DOHH2 (cell line): ENCODE measurements around the gene GPC1.

Experiments used
- H3F3A ChIP-seq: fragments of 200-600 bp; sonication (generic), shearing (Covaris generic); 2 replicates; pipeline ENCODE4 v1.6.0; 2016; ENCODE audit warnings: antibody characterized with exemption, mild to moderate bottlenecking; ENCODE audit not compliant: control insufficient read depth, insufficient read depth
- H3K27ac ChIP-seq: fragments of 200-600 bp; sonication (generic); 2 replicates; pipeline ENCODE4 v1.5.1; 2014; ENCODE audit warnings: low read depth, mild to moderate bottlenecking, low read length, moderate library complexity
- H3K27me3 ChIP-seq: fragments of 200-600 bp; sonication (generic); 2 replicates; pipeline ENCODE4 v1.6.1; 2014; ENCODE audit warnings: mild to moderate bottlenecking, low read length, mixed read lengths; ENCODE audit not compliant: control insufficient read depth
- H3K36me3 ChIP-seq: fragments of 200-600 bp; sonication (generic); 2 replicates; pipeline ENCODE4 v1.6.1; 2014; ENCODE audit warnings: mild to moderate bottlenecking, low read length, moderate library complexity, mixed read lengths; ENCODE audit not compliant: control insufficient read depth
- H3K4me1 ChIP-seq: fragments of 200-600 bp; sonication (generic); 2 replicates; pipeline ENCODE4 v1.6.1; 2014; ENCODE audit warnings: mild to moderate bottlenecking, low read length, mixed read lengths; ENCODE audit not compliant: control insufficient read depth
- H3K4me2 ChIP-seq: fragments of 200-600 bp; sonication (generic); 2 replicates; pipeline ENCODE4 v1.6.0; 2014; ENCODE audit warnings: mild to moderate bottlenecking, low read length, moderate library complexity
- H3K4me3 ChIP-seq: fragments of 200-600 bp; sonication (generic); 2 replicates; pipeline ENCODE4 v1.5.1; 2014; ENCODE audit warnings: mild to moderate bottlenecking, low read length, mixed read lengths
- H3K79me2 ChIP-seq: fragments of 200-600 bp; sonication (generic); 2 replicates; pipeline ENCODE4 v1.6.1; 2014; ENCODE audit warnings: mild to moderate bottlenecking, low read length, mixed read lengths; ENCODE audit not compliant: control insufficient read depth
- H3K9me2 ChIP-seq: fragments of 200-600 bp; sonication (generic); replicated peaks from 2 replicates; pipeline ENCODE4 v1.6.1; 2014; ENCODE audit warnings: mild to moderate bottlenecking, low read length, mixed read lengths; ENCODE audit not compliant: control insufficient read depth
- H3K9me3 ChIP-seq: fragments of 200-600 bp; sonication (generic); 2 replicates; pipeline ENCODE4 v1.6.1; 2014; ENCODE audit warnings: antibody characterized with exemption, low read length, mixed read lengths; ENCODE audit not compliant: control insufficient read depth, insufficient read depth
- H4K20me1 ChIP-seq: fragments of 200-600 bp; sonication (generic); 2 replicates; pipeline ENCODE4 v1.6.0; 2014; ENCODE audit warnings: low read depth, mild to moderate bottlenecking, antibody characterized with exemption, low read length, moderate library complexity; ENCODE audit not compliant: control insufficient read depth, insufficient read depth
- EZH2phosphoT487 ChIP-seq: fragments of 200-600 bp; sonication (generic); IDR thresholded peaks from 2 replicates; pipeline ENCODE4 v1.6.1; 2017; ENCODE audit warnings: borderline replicate concordance, mild to moderate bottlenecking, antibody characterized with exemption, low read length, moderate library complexity, mixed read lengths
- TF ChIP-seq, protein P1 (sequence below): fragments of 200-600 bp; sonication (generic); IDR thresholded peaks from one replicate; pipeline ENCODE4 v1.5.1; 2014; ENCODE audit warnings: antibody characterized with exemption, mild to moderate bottlenecking, low read depth, low read length; ENCODE audit not compliant: poor library complexity, severe bottlenecking

Gene GPC1

DNA sequence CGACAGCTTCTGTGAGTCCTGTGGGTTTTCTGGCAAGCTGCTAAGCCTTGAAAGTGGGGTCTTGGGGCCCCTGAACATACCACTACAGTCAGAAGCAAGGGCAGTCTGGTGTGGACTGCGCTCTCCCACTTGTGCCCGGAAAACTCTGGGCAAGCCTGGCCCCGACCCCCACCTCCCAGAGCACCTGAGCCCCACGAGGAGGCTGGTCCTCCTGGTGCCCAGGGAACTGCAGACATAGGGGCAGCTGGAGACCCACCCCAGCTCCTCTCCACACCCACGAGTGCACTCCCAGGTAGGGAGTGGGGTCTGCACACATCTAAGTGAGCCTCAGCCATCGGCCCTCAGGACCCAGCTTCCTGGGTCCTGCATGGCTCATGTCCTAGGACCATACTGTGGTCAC, 16.2 kb upstream of the GPC1 start:
- Histone ChIP-seq H3K9me2 (no peaks in the 10 kb centered on the region), H3K4me2 (no peak overlapping the region), H3F3A (no peaks in the 10 kb centered on the region), H3K4me1 (no peaks in the 10 kb centered on the region), H4K20me1 (no peaks in the 10 kb centered on the region), H3K79me2 (no peaks in the 10 kb centered on the region), H3K27me3 (no peaks in the 10 kb centered on the region), H3K4me3 (no peak overlapping the region), H3K36me3 (no peaks in the 10 kb centered on the region), H3K27ac (no peak overlapping the region), H3K9me3 (peaks cover 22% of the 10 kb centered on the region; the same call in 1 of the 2 replicates)
- TF ChIP-seq, protein P1, sequence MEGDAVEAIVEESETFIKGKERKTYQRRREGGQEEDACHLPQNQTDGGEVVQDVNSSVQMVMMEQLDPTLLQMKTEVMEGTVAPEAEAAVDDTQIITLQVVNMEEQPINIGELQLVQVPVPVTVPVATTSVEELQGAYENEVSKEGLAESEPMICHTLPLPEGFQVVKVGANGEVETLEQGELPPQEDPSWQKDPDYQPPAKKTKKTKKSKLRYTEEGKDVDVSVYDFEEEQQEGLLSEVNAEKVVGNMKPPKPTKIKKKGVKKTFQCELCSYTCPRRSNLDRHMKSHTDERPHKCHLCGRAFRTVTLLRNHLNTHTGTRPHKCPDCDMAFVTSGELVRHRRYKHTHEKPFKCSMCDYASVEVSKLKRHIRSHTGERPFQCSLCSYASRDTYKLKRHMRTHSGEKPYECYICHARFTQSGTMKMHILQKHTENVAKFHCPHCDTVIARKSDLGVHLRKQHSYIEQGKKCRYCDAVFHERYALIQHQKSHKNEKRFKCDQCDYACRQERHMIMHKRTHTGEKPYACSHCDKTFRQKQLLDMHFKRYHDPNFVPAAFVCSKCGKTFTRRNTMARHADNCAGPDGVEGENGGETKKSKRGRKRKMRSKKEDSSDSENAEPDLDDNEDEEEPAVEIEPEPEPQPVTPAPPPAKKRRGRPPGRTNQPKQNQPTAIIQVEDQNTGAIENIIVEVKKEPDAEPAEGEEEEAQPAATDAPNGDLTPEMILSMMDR = no peak
- no peak for TF ChIP-seq EZH2phosphoT487

DNA sequence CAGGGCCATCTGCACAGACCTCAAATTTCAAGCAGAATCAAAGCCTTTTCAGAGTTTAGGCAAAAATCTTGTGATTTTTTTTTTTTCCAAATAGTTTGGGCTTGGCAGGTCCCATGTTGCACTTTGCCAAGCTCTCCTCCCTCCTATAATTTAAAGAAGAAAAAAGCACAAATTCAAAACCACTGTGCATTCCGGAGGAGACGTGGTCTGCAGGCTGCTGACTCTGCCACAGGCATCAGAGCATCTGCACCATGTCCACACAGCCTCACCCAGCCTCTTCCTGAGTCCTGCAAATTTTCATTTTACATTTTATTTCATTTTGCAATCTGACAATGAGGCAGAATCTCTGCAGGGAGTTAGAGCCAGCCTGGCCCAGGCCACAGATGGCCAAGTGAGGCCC, 15.7 kb upstream of the GPC1 start:
- Histone ChIP-seq H3K4me1 (no peaks in the 10 kb centered on the region), H4K20me1 (no peaks in the 10 kb centered on the region), H3K9me2 (no peaks in the 10 kb centered on the region), H3F3A (no peaks in the 10 kb centered on the region), H3K4me2 (no peak overlapping the region), H3K36me3 (no peaks in the 10 kb centered on the region), H3K27ac (no peak overlapping the region), H3K4me3 (no peak overlapping the region), H3K79me2 (no peaks in the 10 kb centered on the region), H3K9me3 (peaks cover 22% of the 10 kb centered on the region; the same call in 1 of the 2 replicates), H3K27me3 (no peaks in the 10 kb centered on the region)
- TF ChIP-seq, protein P1 = no peak
- no peak for TF ChIP-seq EZH2phosphoT487

DNA sequence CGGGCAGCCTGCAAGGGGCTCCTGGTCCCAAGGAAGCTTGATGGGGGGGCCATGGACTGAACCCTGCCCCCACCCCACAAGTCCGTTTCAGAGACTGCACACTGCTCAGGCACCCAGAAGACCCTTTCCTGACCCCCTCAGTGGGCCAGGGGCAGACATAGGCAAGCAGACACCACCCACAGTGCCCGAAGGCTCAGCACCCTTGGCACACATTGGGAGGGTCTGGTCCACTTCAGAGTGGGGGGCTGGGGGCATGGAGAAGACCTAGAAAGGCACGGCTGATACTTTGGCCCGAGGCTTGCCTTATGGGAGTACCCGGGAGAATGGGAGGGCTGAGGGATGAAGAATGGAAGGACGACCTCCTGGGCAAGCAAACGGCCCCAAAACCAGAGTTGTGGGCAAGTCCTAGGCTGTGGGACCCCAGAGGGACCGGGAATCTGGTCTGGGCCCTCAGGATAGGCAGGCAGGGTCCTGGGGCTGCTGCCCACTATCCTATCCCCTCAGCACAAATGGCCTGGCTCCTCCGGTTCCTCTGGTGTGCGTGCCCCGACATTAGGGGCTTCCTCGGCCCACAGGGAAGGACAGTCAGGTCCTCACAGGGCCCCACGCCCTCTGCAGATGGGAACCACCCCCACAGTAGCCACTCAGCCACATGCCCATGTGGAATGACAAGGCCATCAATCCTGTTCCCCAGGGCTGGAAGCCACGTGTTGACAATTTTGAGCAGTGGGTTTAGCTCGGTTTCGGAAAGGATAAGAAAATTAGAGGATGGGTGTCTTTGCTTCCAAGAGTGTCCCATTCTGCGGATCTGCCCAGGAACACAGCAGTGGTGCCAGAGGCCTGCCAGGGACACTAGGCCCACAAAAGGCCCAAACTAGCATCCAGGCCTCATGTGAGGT, 15.0 kb upstream of the GPC1 start:
- Histone ChIP-seq H3K27me3 (no peaks in the 10 kb centered on the region), H3K4me1 (no peaks in the 10 kb centered on the region), H3K36me3 (no peaks in the 10 kb centered on the region), H4K20me1 (no peaks in the 10 kb centered on the region), H3K9me3 (peaks cover 22% of the 10 kb centered on the region; the same call in 1 of the 2 replicates), H3K79me2 (no peaks in the 10 kb centered on the region), H3F3A (no peaks in the 10 kb centered on the region), H3K4me2 (no peak overlapping the region), H3K9me2 (no peaks in the 10 kb centered on the region), H3K4me3 (no peak overlapping the region), H3K27ac (no peak overlapping the region)
- TF ChIP-seq, protein P1 = no peak
- no peak for TF ChIP-seq EZH2phosphoT487
